ENCODE measurements around the gene CATSPERB.
A peak's percentile ranks its signal among the peaks of the same experiment; 100 is the strongest.

Gene CATSPERB

DNA sequence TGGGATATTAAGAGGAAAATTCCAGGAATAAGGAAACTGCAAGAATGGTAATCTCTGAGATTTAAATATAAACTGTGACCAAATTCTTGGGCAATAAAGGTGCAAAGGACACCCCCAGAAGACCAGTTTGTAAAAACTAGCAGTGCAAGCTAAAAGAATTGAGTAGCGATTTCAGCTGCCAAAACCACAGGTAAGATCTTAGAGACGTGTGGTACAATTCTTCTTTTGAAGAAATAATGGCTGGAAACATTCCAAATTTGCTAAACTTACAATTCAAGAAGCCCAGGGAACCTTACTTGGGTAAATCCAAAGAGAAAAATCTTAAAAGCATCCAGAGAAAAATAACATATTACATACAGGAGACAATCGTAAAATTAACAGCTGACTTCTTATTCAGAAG is 12.0 kb downstream of the CATSPERB start:
- no peak overlapping the region for H3K27ac ChIP-seq (ENCODE audit: low read depth, low read length)
- WGBS (ENCODE audit: extremely low coverage, insufficient coverage, low lambda C conversion rate), result no CpG with 5 or more reads among the region's 3 CpGs
- H2BK120ac ChIP-seq (ENCODE audit: low read depth, low read length), result no peak overlapping the region
- no peak overlapping the region for H4K5ac ChIP-seq (ENCODE audit: low read length)
- no peak overlapping the region for H3K9ac ChIP-seq (ENCODE audit: low read length)
- H3K18ac ChIP-seq (ENCODE audit: low read length), result no peak overlapping the region
- no peaks in the 10 kb centered on the region for H3K4me1 ChIP-seq (ENCODE audit: control insufficient read depth, low read depth, low read length)
- no peak overlapping the region for H2AK5ac ChIP-seq (ENCODE audit: low read length)
- H3K4me3 ChIP-seq (ENCODE audit: low read length), result no peak overlapping the region
- no peak for DNase-seq
- H2BK5ac ChIP-seq (ENCODE audit: low read length), result no peak overlapping the region
- no peak overlapping the region for H3K4ac ChIP-seq (ENCODE audit: low read depth, low read length)
- no peak overlapping the region for H3K4me2 ChIP-seq (ENCODE audit: low read length)
- H3K56ac ChIP-seq (ENCODE audit: low read length), result no peak overlapping the region
- H3K27me3 ChIP-seq (ENCODE audit: insufficient read depth, low read length, poor library complexity), result no peaks in the 10 kb centered on the region
- H3K36me3 ChIP-seq (ENCODE audit: control insufficient read depth, insufficient read depth, low read length), result no peaks in the 10 kb centered on the region
- H3K79me1 ChIP-seq (ENCODE audit: low read length), result no peaks in the 10 kb centered on the region
- no peak overlapping the region for H3K23ac ChIP-seq (ENCODE audit: low read length)
- H4K8ac ChIP-seq (ENCODE audit: low read depth, low read length), result no peak overlapping the region
- H3K79me2 ChIP-seq (ENCODE audit: control insufficient read depth, insufficient read depth, low read length), result no peaks in the 10 kb centered on the region
- H2BK15ac ChIP-seq (replicated peaks; ENCODE audit: low read depth), result no peak overlapping the region

DNA sequence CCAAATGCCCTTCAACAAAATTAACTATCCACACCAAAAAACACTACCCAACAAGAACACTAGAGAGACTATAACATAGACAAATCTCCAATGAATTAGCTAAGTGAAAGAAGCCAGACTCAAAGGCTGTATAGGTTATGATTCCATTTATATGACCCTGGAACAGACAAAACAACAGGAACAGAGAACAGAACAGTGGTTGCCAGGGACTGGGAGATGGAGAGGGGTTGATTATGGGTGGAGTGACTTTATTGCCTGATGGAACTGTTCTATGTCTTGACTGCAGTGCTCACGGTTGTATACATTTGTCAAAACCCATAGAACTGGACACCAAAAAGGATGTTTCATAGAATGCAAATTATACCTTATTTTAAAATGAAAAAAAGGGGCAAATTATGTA is 14.9 kb downstream of the CATSPERB start:
- no peaks in the 10 kb centered on the region for H3K79me2 ChIP-seq (ENCODE audit: control insufficient read depth, insufficient read depth, low read length)
- no peak overlapping the region for H3K23ac ChIP-seq (ENCODE audit: low read length)
- H4K5ac ChIP-seq (ENCODE audit: low read length), result no peak overlapping the region
- no peak overlapping the region for H3K9ac ChIP-seq (ENCODE audit: low read length)
- H2BK120ac ChIP-seq (ENCODE audit: low read depth, low read length), result no peak overlapping the region
- no peak overlapping the region for H3K18ac ChIP-seq (ENCODE audit: low read length)
- no peaks in the 10 kb centered on the region for H3K4me1 ChIP-seq (ENCODE audit: control insufficient read depth, low read depth, low read length)
- no peak overlapping the region for H3K27ac ChIP-seq (ENCODE audit: low read depth, low read length)
- no peak for DNase-seq
- H3K4me3 ChIP-seq (ENCODE audit: low read length), result no peak overlapping the region
- no peak overlapping the region for H3K4ac ChIP-seq (ENCODE audit: low read depth, low read length)
- H2AK5ac ChIP-seq (ENCODE audit: low read length), result no peak overlapping the region
- H3K36me3 ChIP-seq (ENCODE audit: control insufficient read depth, insufficient read depth, low read length), result no peaks in the 10 kb centered on the region
- H3K27me3 ChIP-seq (ENCODE audit: insufficient read depth, low read length, poor library complexity), result no peaks in the 10 kb centered on the region
- no peak overlapping the region for H2BK5ac ChIP-seq (ENCODE audit: low read length)
- no peak overlapping the region for H4K8ac ChIP-seq (ENCODE audit: low read depth, low read length)
- no peaks in the 10 kb centered on the region for H3K79me1 ChIP-seq (ENCODE audit: low read length)
- no peak overlapping the region for H3K4me2 ChIP-seq (ENCODE audit: low read length)
- WGBS (ENCODE audit: extremely low coverage, insufficient coverage, low lambda C conversion rate), result no CpG with 5 or more reads among the region's 1 CpG
- H2BK15ac ChIP-seq (replicated peaks; ENCODE audit: low read depth), result no peak overlapping the region
- no peak overlapping the region for H3K56ac ChIP-seq (ENCODE audit: low read length)

DNA sequence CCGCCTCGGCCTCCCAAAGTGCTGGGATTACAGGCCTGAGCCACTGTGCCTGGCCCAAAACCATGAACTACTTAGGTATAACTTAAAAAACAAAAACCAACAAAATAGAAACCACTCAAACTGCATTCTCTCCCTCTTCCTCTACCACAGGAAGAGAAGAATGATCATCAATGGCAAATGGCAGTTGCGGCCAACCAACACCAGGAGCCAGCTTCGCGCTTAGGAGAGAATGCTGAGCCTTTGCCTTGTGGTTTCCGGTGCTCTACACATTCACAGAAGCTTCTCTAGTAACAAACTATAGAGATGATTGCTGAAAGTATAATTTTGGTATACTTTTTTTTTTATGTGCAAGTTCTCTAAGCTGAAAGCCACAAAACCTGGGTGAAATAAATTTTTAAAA is 17.1 kb downstream of the CATSPERB start:
- H4K5ac ChIP-seq (ENCODE audit: low read length), result no peak overlapping the region
- H3K27ac ChIP-seq (ENCODE audit: low read depth, low read length), result no peak overlapping the region
- no peak overlapping the region for H3K4me3 ChIP-seq (ENCODE audit: low read length)
- H3K18ac ChIP-seq (ENCODE audit: low read length), result no peak overlapping the region
- no peaks in the 10 kb centered on the region for H3K4me1 ChIP-seq (ENCODE audit: control insufficient read depth, low read depth, low read length)
- no peaks in the 10 kb centered on the region for H3K36me3 ChIP-seq (ENCODE audit: control insufficient read depth, insufficient read depth, low read length)
- H2AK5ac ChIP-seq (ENCODE audit: low read length), result no peak overlapping the region
- no peak overlapping the region for H2BK5ac ChIP-seq (ENCODE audit: low read length)
- no peak overlapping the region for H3K9ac ChIP-seq (ENCODE audit: low read length)
- peak; percentile 47 for DNase-seq
- no peak overlapping the region for H3K4me2 ChIP-seq (ENCODE audit: low read length)
- no peaks in the 10 kb centered on the region for H3K79me1 ChIP-seq (ENCODE audit: low read length)
- no peak overlapping the region for H4K8ac ChIP-seq (ENCODE audit: low read depth, low read length)
- no peak overlapping the region for H3K23ac ChIP-seq (ENCODE audit: low read length)
- H3K27me3 ChIP-seq (ENCODE audit: insufficient read depth, low read length, poor library complexity), result no peaks in the 10 kb centered on the region
- no peak overlapping the region for H2BK15ac ChIP-seq (replicated peaks; ENCODE audit: low read depth)
- no peak overlapping the region for H2BK120ac ChIP-seq (ENCODE audit: low read depth, low read length)
- H3K79me2 ChIP-seq (ENCODE audit: control insufficient read depth, insufficient read depth, low read length), result no peaks in the 10 kb centered on the region
- no CpG with 5 or more reads among the region's 6 CpGs for WGBS (ENCODE audit: extremely low coverage, insufficient coverage, low lambda C conversion rate)
- no peak overlapping the region for H3K4ac ChIP-seq (ENCODE audit: low read depth, low read length)
- no peak overlapping the region for H3K56ac ChIP-seq (ENCODE audit: low read length)

DNA sequence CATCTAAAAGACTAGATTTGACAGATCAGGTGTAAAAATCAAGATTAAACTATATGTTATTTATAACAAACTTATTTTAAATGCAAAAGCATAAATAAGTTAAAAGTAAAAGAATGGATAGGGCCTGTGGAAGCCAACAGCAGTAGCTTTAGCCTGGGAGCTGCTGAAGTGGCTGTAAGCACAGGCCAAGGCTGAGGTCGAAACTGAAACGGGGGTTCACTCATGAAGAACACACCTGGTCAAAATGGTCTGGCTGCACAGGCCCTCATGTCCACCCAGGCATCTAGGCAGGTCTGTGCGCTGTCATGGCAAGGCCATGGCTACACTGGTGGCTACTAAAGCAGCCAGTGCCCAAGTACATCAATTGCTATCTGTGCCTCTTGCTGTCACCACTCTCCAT is 23.1 kb downstream of the CATSPERB start:
- Histone ChIP-seq H3K4me3 (ENCODE audit: low read length) (no peak overlapping the region), H3K4ac (ENCODE audit: low read depth, low read length) (no peak overlapping the region), H2BK120ac (ENCODE audit: low read depth, low read length) (no peak overlapping the region), H3K9ac (ENCODE audit: low read length) (no peak overlapping the region), H3K27me3 (ENCODE audit: insufficient read depth, low read length, poor library complexity) (no peaks in the 10 kb centered on the region), H3K23ac (ENCODE audit: low read length) (no peak overlapping the region), H3K56ac (ENCODE audit: low read length) (no peak overlapping the region), H3K27ac (ENCODE audit: low read depth, low read length) (no peak overlapping the region), H3K79me2 (ENCODE audit: control insufficient read depth, insufficient read depth, low read length) (no peaks in the 10 kb centered on the region), H2AK5ac (ENCODE audit: low read length) (no peak overlapping the region), H4K5ac (ENCODE audit: low read length) (no peak overlapping the region), H3K4me2 (ENCODE audit: low read length) (no peak overlapping the region), H2BK15ac (replicated peaks; ENCODE audit: low read depth) (no peak overlapping the region), H3K4me1 (ENCODE audit: control insufficient read depth, low read depth, low read length) (no peaks in the 10 kb centered on the region), H3K36me3 (ENCODE audit: control insufficient read depth, insufficient read depth, low read length) (no peaks in the 10 kb centered on the region), H3K18ac (ENCODE audit: low read length) (no peak overlapping the region), H4K8ac (ENCODE audit: low read depth, low read length) (no peak overlapping the region), H3K79me1 (ENCODE audit: low read length) (no peaks in the 10 kb centered on the region), H2BK5ac (ENCODE audit: low read length) (no peak overlapping the region)
- no peak for DNase-seq
- no CpG with 5 or more reads among the region's 3 CpGs for WGBS (ENCODE audit: extremely low coverage, insufficient coverage, low lambda C conversion rate)

DNA sequence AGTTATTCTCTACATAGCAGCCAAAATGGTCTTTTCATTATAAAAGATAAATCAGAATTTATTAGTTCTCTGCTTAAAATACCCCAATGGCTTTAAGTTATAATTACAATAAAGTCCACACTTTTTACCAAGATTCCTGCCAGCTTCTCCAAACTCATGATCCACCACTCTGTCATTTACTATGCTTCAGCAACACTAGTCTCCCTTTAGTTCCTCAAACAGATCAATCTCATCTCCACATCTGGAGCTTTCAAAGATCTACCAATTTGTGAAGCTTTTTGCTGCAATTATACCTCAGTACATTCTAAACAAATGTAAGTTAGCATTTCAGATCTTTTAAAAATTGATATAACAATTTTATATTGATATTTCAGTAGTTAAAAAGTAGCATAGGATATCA is 24.9 kb downstream of the CATSPERB start:
- no peak for DNase-seq
- H4K5ac ChIP-seq (ENCODE audit: low read length), result no peak overlapping the region
- H3K4me2 ChIP-seq (ENCODE audit: low read length), result no peak overlapping the region
- no peak overlapping the region for H2BK120ac ChIP-seq (ENCODE audit: low read depth, low read length)
- no peaks in the 10 kb centered on the region for H3K79me2 ChIP-seq (ENCODE audit: control insufficient read depth, insufficient read depth, low read length)
- H3K4ac ChIP-seq (ENCODE audit: low read depth, low read length), result no peak overlapping the region
- no peaks in the 10 kb centered on the region for H3K36me3 ChIP-seq (ENCODE audit: control insufficient read depth, insufficient read depth, low read length)
- H3K27ac ChIP-seq (ENCODE audit: low read depth, low read length), result no peak overlapping the region
- H2BK15ac ChIP-seq (replicated peaks; ENCODE audit: low read depth), result no peak overlapping the region
- H4K8ac ChIP-seq (ENCODE audit: low read depth, low read length), result no peak overlapping the region
- H3K4me3 ChIP-seq (ENCODE audit: low read length), result no peak overlapping the region
- H3K27me3 ChIP-seq (ENCODE audit: insufficient read depth, low read length, poor library complexity), result no peaks in the 10 kb centered on the region
- no peak overlapping the region for H2AK5ac ChIP-seq (ENCODE audit: low read length)
- H3K56ac ChIP-seq (ENCODE audit: low read length), result no peak overlapping the region
- no peak overlapping the region for H3K9ac ChIP-seq (ENCODE audit: low read length)
- no peak overlapping the region for H2BK5ac ChIP-seq (ENCODE audit: low read length)
- H3K79me1 ChIP-seq (ENCODE audit: low read length), result no peaks in the 10 kb centered on the region
- H3K4me1 ChIP-seq (ENCODE audit: control insufficient read depth, low read depth, low read length), result no peaks in the 10 kb centered on the region
- H3K18ac ChIP-seq (ENCODE audit: low read length), result no peak overlapping the region
- no peak overlapping the region for H3K23ac ChIP-seq (ENCODE audit: low read length)

DNA sequence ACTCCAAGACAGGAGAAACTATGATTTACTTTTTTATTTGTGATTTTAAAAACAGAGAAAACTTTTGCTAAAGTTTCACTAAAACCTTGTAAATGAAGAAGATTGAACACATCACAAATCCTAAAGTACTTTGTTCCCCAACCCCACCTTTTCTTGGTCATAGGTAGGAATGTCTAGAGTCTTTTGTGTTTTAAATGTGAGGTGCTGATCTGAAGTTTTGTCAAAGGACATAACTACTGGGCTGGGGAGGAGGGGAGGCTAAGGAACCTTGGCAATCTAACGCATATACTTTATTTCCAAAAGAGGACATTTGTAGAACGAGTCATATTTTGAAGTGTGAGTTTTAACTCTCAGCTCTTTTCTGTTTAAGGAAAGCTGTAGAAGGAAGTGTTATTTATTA is 37.2 kb downstream of the CATSPERB start:
- Histone ChIP-seq H4K8ac (ENCODE audit: low read depth, low read length) (no peak overlapping the region), H3K79me1 (ENCODE audit: low read length) (no peaks in the 10 kb centered on the region), H4K5ac (ENCODE audit: low read length) (no peak overlapping the region), H3K4me3 (ENCODE audit: low read length) (no peak overlapping the region), H2BK120ac (ENCODE audit: low read depth, low read length) (no peak overlapping the region), H3K4ac (ENCODE audit: low read depth, low read length) (no peak overlapping the region), H3K79me2 (ENCODE audit: control insufficient read depth, insufficient read depth, low read length) (no peaks in the 10 kb centered on the region), H3K56ac (ENCODE audit: low read length) (no peak overlapping the region), H3K4me1 (ENCODE audit: control insufficient read depth, low read depth, low read length) (no peaks in the 10 kb centered on the region), H2AK5ac (ENCODE audit: low read length) (no peak overlapping the region), H3K4me2 (ENCODE audit: low read length) (no peak overlapping the region), H3K23ac (ENCODE audit: low read length) (no peak overlapping the region), H3K27ac (ENCODE audit: low read depth, low read length) (no peak overlapping the region), H3K36me3 (ENCODE audit: control insufficient read depth, insufficient read depth, low read length) (no peaks in the 10 kb centered on the region), H2BK15ac (replicated peaks; ENCODE audit: low read depth) (no peak overlapping the region), H3K27me3 (ENCODE audit: insufficient read depth, low read length, poor library complexity) (no peaks in the 10 kb centered on the region), H3K18ac (ENCODE audit: low read length) (no peak overlapping the region), H3K9ac (ENCODE audit: low read length) (no peak overlapping the region), H2BK5ac (ENCODE audit: low read length) (no peak overlapping the region)
- DNase-seq, result no peak
- no CpG with 5 or more reads among the region's 2 CpGs for WGBS (ENCODE audit: extremely low coverage, insufficient coverage, low lambda C conversion rate)
